ENCODE results near the gene DLG4. TPM values are rescaled to one million over a fixed set of nuclear protein-coding genes. Genes with fewer than 3 reads are reported as not detected.

The DLG4 gene
- total and polyA plus RNA-seq, 2 donors (not counting 3 experiments of a cell fraction or from before 2014, with no cell fraction given), result 14.9 to 34.6 TPM

DNA sequence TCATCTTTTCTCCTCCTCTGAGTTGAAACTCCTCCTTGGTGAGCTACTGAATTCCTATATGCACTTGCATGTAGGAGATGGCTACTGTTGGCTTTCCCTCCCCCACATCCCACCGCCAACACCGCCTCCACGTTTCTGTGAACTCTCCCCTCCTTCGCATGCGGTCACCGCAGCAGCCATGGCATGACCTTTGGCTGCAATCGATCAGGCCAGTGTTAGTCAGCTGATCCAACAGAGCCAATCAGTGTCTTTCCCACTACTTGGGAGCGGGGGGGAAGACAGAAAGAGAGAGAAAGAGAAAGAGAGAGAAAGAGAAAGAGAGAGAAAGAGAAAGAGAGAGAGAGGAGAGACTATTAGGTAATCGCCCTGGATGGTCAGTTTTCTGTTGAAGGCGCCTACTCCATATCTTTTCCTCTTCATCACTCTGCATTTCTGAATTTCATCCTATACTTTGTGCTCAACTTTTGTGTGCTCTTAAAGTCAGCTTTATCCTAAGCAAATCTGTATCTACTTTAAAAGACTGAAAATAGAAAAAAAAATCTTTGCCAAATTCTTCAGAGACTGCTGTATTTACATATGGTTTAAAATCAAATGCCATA lies 63.2 kb downstream of the DLG4 start:
- Histone ChIP-seq H3K36me3 (ENCODE audit: control insufficient read depth in 2 of 2, extremely low read depth in 1 of 2, insufficient read depth in 2 of 2, low read length in 2 of 2) (no peaks in the 10 kb centered on the region), H3K4me2 (ENCODE audit: insufficient read depth, low read length) (no peak overlapping the region), H3K79me2 (ENCODE audit: control insufficient read depth, insufficient read depth, low read length) (no peaks in the 10 kb centered on the region), H3K9me1 (replicated peaks; ENCODE audit: control insufficient read depth, extremely low read depth, insufficient read depth, low read length) (no peaks in the 10 kb centered on the region), H4K20me1 (replicated peaks; ENCODE audit: control insufficient read depth, extremely low read depth, insufficient read depth, low read length) (no peaks in the 10 kb centered on the region), H3K9ac (replicated peaks; ENCODE audit: extremely low read depth, insufficient read depth, low read length) (no peak overlapping the region), H3K27ac (ENCODE audit: insufficient read depth, low read depth, low read length) (no peak overlapping the region), H3K4me3 (replicated peaks in 1 of 3; ENCODE audit: insufficient read depth in 1 of 3, low read depth in 1 of 3, low read length in 3 of 3) (no peak overlapping the region), H3K9me3 (replicated peaks; ENCODE audit: control insufficient read depth, insufficient read depth, low read length) (no peaks in the 10 kb centered on the region), H3K27me3 (ENCODE audit: control insufficient read depth in 2 of 2, insufficient read depth in 2 of 2, low read length in 2 of 2) (peaks cover 9 to 14% of the 10 kb centered on the region in 2 experiments), H3K4me1 (ENCODE audit: control insufficient read depth, extremely low read depth, insufficient read depth, low read length) (no peaks in the 10 kb centered on the region), H2AFZ (ENCODE audit: low read depth, low read length) (no peak overlapping the region)
- CTCF ChIA-PET, result interaction anchor here (1.5 kb wide), 1 partner anchor 21 kb away, joined by 5 read pairs; no protein-coding TSS in a partner anchor
- FAIRE-seq (no peak), DNase-seq (ENCODE audit: low read depth, low spot score) (no peak)
- no TSS peak for BruUV-seq (replicated peaks)
- dilution Hi-C loops (cut with MboI; ENCODE audit: extremely low pct_ligation_motif_present, low sequenced_read_pairs), result no loop called here
- TF ChIP-seq, protein P1, sequence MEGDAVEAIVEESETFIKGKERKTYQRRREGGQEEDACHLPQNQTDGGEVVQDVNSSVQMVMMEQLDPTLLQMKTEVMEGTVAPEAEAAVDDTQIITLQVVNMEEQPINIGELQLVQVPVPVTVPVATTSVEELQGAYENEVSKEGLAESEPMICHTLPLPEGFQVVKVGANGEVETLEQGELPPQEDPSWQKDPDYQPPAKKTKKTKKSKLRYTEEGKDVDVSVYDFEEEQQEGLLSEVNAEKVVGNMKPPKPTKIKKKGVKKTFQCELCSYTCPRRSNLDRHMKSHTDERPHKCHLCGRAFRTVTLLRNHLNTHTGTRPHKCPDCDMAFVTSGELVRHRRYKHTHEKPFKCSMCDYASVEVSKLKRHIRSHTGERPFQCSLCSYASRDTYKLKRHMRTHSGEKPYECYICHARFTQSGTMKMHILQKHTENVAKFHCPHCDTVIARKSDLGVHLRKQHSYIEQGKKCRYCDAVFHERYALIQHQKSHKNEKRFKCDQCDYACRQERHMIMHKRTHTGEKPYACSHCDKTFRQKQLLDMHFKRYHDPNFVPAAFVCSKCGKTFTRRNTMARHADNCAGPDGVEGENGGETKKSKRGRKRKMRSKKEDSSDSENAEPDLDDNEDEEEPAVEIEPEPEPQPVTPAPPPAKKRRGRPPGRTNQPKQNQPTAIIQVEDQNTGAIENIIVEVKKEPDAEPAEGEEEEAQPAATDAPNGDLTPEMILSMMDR (IDR thresholded peaks at IDR 0.05; ENCODE audit: extremely low read depth in 1 of 2, insufficient read depth in 1 of 2, low read depth in 1 of 2, low read length in 2 of 2), result no peak
- POLR2A ChIA-PET, result no interaction called here
- intact Hi-C loops (cut with micrococcal nuclease), result no loop called here

DNA sequence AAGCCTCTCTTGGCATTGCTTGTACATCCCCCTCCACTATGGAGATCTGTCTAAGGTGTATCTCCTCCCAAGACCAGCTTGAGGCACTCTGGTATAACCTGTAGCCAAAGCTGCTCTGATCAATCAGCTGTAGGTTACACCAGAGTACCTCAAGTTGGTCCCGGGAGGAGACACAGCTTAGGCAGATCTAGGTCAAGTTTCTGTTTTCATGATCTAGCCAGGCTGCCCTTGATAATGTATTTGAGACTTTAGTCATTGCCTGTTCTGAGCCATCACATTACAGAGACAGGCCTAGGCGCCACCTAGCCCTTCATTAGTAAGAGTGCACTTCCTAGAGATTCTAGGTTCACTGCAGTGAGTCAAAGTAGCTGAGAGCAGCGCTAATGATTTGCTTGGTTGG lies 71.9 kb downstream of the DLG4 start:
- no peak overlapping the region for H3K27ac ChIP-seq (ENCODE audit: insufficient read depth, low read depth, low read length)
- no peaks in the 10 kb centered on the region for H3K9me1 ChIP-seq (replicated peaks; ENCODE audit: control insufficient read depth, extremely low read depth, insufficient read depth, low read length)
- intact Hi-C loops (cut with micrococcal nuclease), result no loop called here
- no peaks in the 10 kb centered on the region for H3K9me3 ChIP-seq (replicated peaks; ENCODE audit: control insufficient read depth, insufficient read depth, low read length)
- peaks cover 4% of the 10 kb centered on the region for H3K4me1 ChIP-seq (ENCODE audit: control insufficient read depth, extremely low read depth, insufficient read depth, low read length)
- no TSS peak for BruUV-seq (replicated peaks)
- H4K20me1 ChIP-seq (replicated peaks; ENCODE audit: control insufficient read depth, extremely low read depth, insufficient read depth, low read length), result no peaks in the 10 kb centered on the region
- dilution Hi-C loops (cut with MboI; ENCODE audit: extremely low pct_ligation_motif_present, low sequenced_read_pairs), result no loop called here
- no peak overlapping the region for H3K4me3 ChIP-seq (replicated peaks in 1 of 3; ENCODE audit: insufficient read depth in 1 of 3, low read depth in 1 of 3, low read length in 3 of 3)
- no peaks in the 10 kb centered on the region for H3K79me2 ChIP-seq (ENCODE audit: control insufficient read depth, insufficient read depth, low read length)
- no peak overlapping the region for H3K4me2 ChIP-seq (ENCODE audit: insufficient read depth, low read length)
- TF ChIP-seq POLR2AphosphoS5 (IDR thresholded peaks at IDR 0.05; ENCODE audit: insufficient read depth, low read depth, low read length) (no peak), MYC (IDR thresholded peaks at IDR 0.05; ENCODE audit: low read depth, low read length) (no peak), FOS (IDR thresholded peaks at IDR 0.05; ENCODE audit: borderline replicate concordance, insufficient read depth, low read length) (no peak), EZH2 (IDR thresholded peaks at IDR 0.05; ENCODE audit: borderline replicate concordance, low read depth, low read length, severe bottlenecking) (no peak), JUN (IDR thresholded peaks at IDR 0.05; ENCODE audit: borderline replicate concordance, insufficient read depth, insufficient read length, low read depth) (no peak), GATA2 (IDR thresholded peaks at IDR 0.05; ENCODE audit: insufficient read depth, insufficient read length, low read depth, low read length) (no peak), POLR2A (IDR thresholded peaks at IDR 0.05; ENCODE audit: low read depth, low read length) (no peak)
- TF ChIP-seq, protein P2, sequence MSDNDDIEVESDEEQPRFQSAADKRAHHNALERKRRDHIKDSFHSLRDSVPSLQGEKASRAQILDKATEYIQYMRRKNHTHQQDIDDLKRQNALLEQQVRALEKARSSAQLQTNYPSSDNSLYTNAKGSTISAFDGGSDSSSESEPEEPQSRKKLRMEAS (IDR thresholded peaks at IDR 0.05; ENCODE audit: insufficient read depth, insufficient read length), result no peak
- TF ChIP-seq, protein P1 (IDR thresholded peaks at IDR 0.05; ENCODE audit: extremely low read depth in 1 of 2, insufficient read depth in 1 of 2, low read depth in 1 of 2, low read length in 2 of 2), result no peak
- no peak for DNase-seq (ENCODE audit: low read depth, low spot score)
- H3K9ac ChIP-seq (replicated peaks; ENCODE audit: extremely low read depth, insufficient read depth, low read length), result no peak overlapping the region
- H3K27me3 ChIP-seq (ENCODE audit: control insufficient read depth in 2 of 2, insufficient read depth in 2 of 2, low read length in 2 of 2), result peaks cover 0 to 7% of the 10 kb centered on the region in 2 experiments
- CTCF ChIA-PET, result interaction anchor here (1.2 to 1.4 kb wide), 4 partner anchors 14 to 102 kb away, joined by 3 to 4 read pairs (median 3); no protein-coding TSS in a partner anchor
- no peaks in the 10 kb centered on the region for H3K36me3 ChIP-seq (ENCODE audit: control insufficient read depth in 2 of 2, extremely low read depth in 1 of 2, insufficient read depth in 2 of 2, low read length in 2 of 2)
- no peak overlapping the region for H2AFZ ChIP-seq (ENCODE audit: low read depth, low read length)
- POLR2A ChIA-PET, result no interaction called here
- no peak for FAIRE-seq

Data from endothelial cell of umbilical vein (primary cell).